HG03521 (cell line): ENCODE results near the gene CIAO2B.
A peak's percentile ranks its signal among the peaks of the same experiment; 100 is the strongest.
"Not testable (repeated sequence)": the region's sequence is repeated elsewhere in the genome, so short reads cannot be mapped to it uniquely, and the experiment has no call there.

ENCODE experiments used
- ATAC-seq: cut with Tn5 transposase; IDR thresholded peaks from one replicate; pipeline ENCODE4 v1.9.1; 2021; ENCODE audit warnings: mild to moderate bottlenecking, moderate library complexity; ENCODE audit not compliant: unreplicated experiment

CIAO2B gene

GRCh38 chr16:66939366-66939765, 5.2 kb upstream of the CIAO2B start:
- no peak for ATAC-seq

- no peak for ATAC-seq
Measured at GRCh38 chr16:66937725-66938337, 3.6 kb upstream of the CIAO2B start.

GRCh38 chr16:66936889-66937554, 2.8 kb upstream of the CIAO2B start:
- no peak for ATAC-seq

- no peak for ATAC-seq
Measured at GRCh38 chr16:66936462-66936861, 2.3 kb upstream of the CIAO2B start.

GRCh38 chr16:66935314-66936011, 1.3 kb upstream of the CIAO2B start, which contains the start of gene CES2:
Gene CES2, plus strand, starts transcription at chr16:66935516. Its CDS starts 120 bp downstream, at chr16:66935636.
- ATAC-seq: no peak

GRCh38 chr16:66934839-66935313, 674 bp upstream of the CIAO2B start:
- not testable (repeated sequence) for ATAC-seq

GRCh38 chr16:66933776-66934137, 445 bp downstream of the CIAO2B start:
- peak; percentile 32 for ATAC-seq

GRCh38 chr16:66932076-66932475, 2.1 kb downstream of the CIAO2B start:
- no peak for ATAC-seq

GRCh38 chr16:66931665-66932064, 2.5 kb downstream of the CIAO2B start:
- no peak for ATAC-seq

- no peak for ATAC-seq
Measured at GRCh38 chr16:66930189-66930588, 4.0 kb downstream of the CIAO2B start.

- ATAC-seq: no peak
Measured at GRCh38 chr16:66928702-66929388, 5.4 kb downstream of the CIAO2B start.

- no peak for ATAC-seq
Measured at GRCh38 chr16:66927918-66928649, 6.1 kb downstream of the CIAO2B start.

GRCh38 chr16:66926961-66927436, 7.2 kb downstream of the CIAO2B start:
- no peak for ATAC-seq

GRCh38 chr16:66926171-66926947, 7.8 kb downstream of the CIAO2B start:
- ATAC-seq: no peak

- no peak for ATAC-seq
Measured at GRCh38 chr16:66925322-66925840, 8.8 kb downstream of the CIAO2B start, which contains the start of gene RRAD. Gene RRAD, minus strand, starts transcription at chr16:66925535. Its CDS starts 356 bp downstream, at chr16:66925179.

- no peak for ATAC-seq
Measured at GRCh38 chr16:66924527-66925321, 9.5 kb downstream of the CIAO2B start.

- ATAC-seq: no peak
Measured at GRCh38 chr16:66923866-66924265, 10.3 kb downstream of the CIAO2B start.

GRCh38 chr16:66923247-66923731, 10.9 kb downstream of the CIAO2B start:
- no peak for ATAC-seq
